Stomach (tissue), 9 donors: ENCODE measurements around the gene COBL. TPM values are rescaled to one million over a fixed set of nuclear protein-coding genes. Genes with fewer than 3 reads are reported as not detected.

ENCODE experiments used
- DNase-seq, 2 donors: peaks; one replicate each; pipeline versions ENCODE4 v3.0.0 to v3.0.0-alpha.2; 2013 to 2019
- H3K27ac ChIP-seq, 5 donors: fragments of 200-600 bp in 4 of 5; sonication (generic) in 4 of 5; one replicate each; pipeline ENCODE4 v1.5.1; 2013 to 2019; ENCODE audit warnings: mild to moderate bottlenecking in 1 of 5, moderate library complexity in 1 of 5
- H3K27me3 ChIP-seq, 3 donors: fragments of 200-600 bp; sonication (generic); one replicate each; pipeline ENCODE4 v1.5.1; 2017 to 2019; ENCODE audit warnings: mixed run types in 1 of 3
- H3K36me3 ChIP-seq, 4 donors: fragments of 200-600 bp; sonication (generic); 1 replicate in 3 of 4; 2 replicates in 1 of 4; pipeline ENCODE4 v1.5.1; 2016 to 2019
- H3K4me1 ChIP-seq, 4 donors: fragments of 200-600 bp; sonication (generic); one replicate each; pipeline ENCODE4 v1.5.1; 2016 to 2019
- H3K4me3 ChIP-seq, 4 donors: fragments of 200-600 bp; sonication (generic) in 3 of 4; one replicate each; pipeline ENCODE4 v1.5.1; 2016 to 2019; ENCODE audit warnings: mild to moderate bottlenecking in 1 of 4
- H3K9me3 ChIP-seq, 4 donors: fragments of 200-600 bp; sonication (generic); one replicate each; pipeline ENCODE4 v1.5.1; 2016 to 2019
- EP300 ChIP-seq: sonication (generic); formaldehyde crosslinking; IDR thresholded peaks from one replicate; pipeline ENCODE4 v1.6.1; 2017; ENCODE audit warnings: antibody characterized with exemption
- POLR2A ChIP-seq, 4 donors: fragments of 450-650 bp; IDR thresholded peaks; one replicate each; pipeline ENCODE4 v1.6.1; 2016; ENCODE audit warnings: antibody characterized with exemption in 4 of 4, control low read depth in 2 of 4, mild to moderate bottlenecking in 1 of 4, moderate library complexity in 1 of 4
- POLR2AphosphoS5 ChIP-seq, 3 donors: sonication (generic); formaldehyde crosslinking; IDR thresholded peaks; one replicate each; pipeline ENCODE4 v1.6.1; 2016; ENCODE audit warnings: antibody characterized with exemption in 3 of 3
- WGBS, 5 donors: extraction: QIAGEN DNeasy Blood & Tissue Kit in 3 of 5; methylation state at CpG; one replicate each; pipeline versions ENCODE4 v1.1.5 to v1.1.7; 2013 to 2018; 5-methylcytosine and 5-hydroxymethylcytosine counted together
- intact Hi-C: fragments of 100-400 bp; cut with DNase I; formaldehyde crosslinking; loops from one replicate; pipeline ENCODE4 v1.15.1; 2023; ENCODE audit warnings: low total_unique reads
- polyA plus RNA-seq, 3 donors: library from polyadenylated mRNA; stranded (reverse); fragments of 200-250 nt; gene quantifications; one replicate each; pipeline ENCODE4 v1.2.3, GENCODE V29; 2013
- total RNA-seq, 5 donors: library from RNA; depleted of rRNA; stranded (reverse); fragments of >200 nt; gene quantifications; one replicate each; pipeline versions ENCODE4 v1.1.0 to v1.2.3, GENCODE V29; 2014 to 2016
- TF ChIP-seq, protein P1 (sequence below), 7 experiments: fragments of 450-650 bp in 4 of 7; fragments of 200-600 bp in 3 of 7; sonication (generic) in 3 of 7; IDR thresholded peaks; one replicate each; pipeline ENCODE4 v1.5.1; 2016 to 2019; ENCODE audit warnings: antibody characterized with exemption in 7 of 7, control low read depth in 2 of 7, mild to moderate bottlenecking in 1 of 7
- donor health status: healthy with polysubstance abuse.
- donor health status: Bipolar disorder and iron deficiency.
- donor health status: healthy.

Gene COBL
- total and polyA plus RNA-seq, 8 donors, result 4.9 to 79.9 (median 16.0) TPM

DNA sequence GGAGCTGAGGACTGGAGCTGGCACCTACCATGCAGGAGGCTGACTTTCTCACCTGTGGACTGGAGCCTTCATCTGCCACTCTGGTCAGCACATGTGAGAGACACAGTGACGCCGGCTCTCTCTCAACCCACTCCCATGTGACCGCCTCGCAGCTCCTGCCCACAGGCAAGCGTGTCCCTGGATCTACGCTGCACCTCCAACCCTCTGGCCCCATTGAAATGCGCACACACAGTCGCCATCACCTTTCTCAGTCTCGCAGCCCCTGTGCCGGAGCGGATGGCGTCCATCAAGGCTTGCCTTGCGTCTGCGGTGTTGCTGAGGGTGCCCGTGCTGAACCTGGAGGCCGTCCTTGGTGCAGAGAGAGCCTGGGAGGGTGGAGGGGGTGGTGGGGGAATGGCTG lies 291.7 kb downstream of the COBL start:
- H3K4me3 ChIP-seq, result no peak overlapping the region
- DNase-seq, result no peak
- no peak overlapping the region for H3K27ac ChIP-seq
- 94 to 99% (median 97%) methylated on average over 16 of the region's 16 CpGs for WGBS, 5 donors
- H3K4me1 ChIP-seq, result peaks cover 0 to 4% (median 0%) of the 10 kb centered on the region in 4 donors
- no peaks in the 10 kb centered on the region for H3K27me3 ChIP-seq
- TF ChIP-seq POLR2AphosphoS5 (IDR thresholded peaks at IDR 0.05) (no peak), EP300 (no peak), POLR2A (IDR thresholded peaks at IDR 0.05) (no peak)
- TF ChIP-seq, protein P1, sequence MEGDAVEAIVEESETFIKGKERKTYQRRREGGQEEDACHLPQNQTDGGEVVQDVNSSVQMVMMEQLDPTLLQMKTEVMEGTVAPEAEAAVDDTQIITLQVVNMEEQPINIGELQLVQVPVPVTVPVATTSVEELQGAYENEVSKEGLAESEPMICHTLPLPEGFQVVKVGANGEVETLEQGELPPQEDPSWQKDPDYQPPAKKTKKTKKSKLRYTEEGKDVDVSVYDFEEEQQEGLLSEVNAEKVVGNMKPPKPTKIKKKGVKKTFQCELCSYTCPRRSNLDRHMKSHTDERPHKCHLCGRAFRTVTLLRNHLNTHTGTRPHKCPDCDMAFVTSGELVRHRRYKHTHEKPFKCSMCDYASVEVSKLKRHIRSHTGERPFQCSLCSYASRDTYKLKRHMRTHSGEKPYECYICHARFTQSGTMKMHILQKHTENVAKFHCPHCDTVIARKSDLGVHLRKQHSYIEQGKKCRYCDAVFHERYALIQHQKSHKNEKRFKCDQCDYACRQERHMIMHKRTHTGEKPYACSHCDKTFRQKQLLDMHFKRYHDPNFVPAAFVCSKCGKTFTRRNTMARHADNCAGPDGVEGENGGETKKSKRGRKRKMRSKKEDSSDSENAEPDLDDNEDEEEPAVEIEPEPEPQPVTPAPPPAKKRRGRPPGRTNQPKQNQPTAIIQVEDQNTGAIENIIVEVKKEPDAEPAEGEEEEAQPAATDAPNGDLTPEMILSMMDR (IDR thresholded peaks at IDR 0.05), result no peak
- peaks cover 5 to 53% (median 44%) of the 10 kb centered on the region in 4 donors for H3K36me3 ChIP-seq
- intact Hi-C loops, result no loop called here
- H3K9me3 ChIP-seq, result no peaks in the 10 kb centered on the region

- Histone ChIP-seq H3K36me3 (peaks cover 5 to 44% (median 34%) of the 10 kb centered on the region in 4 donors), H3K4me1 (peaks cover 0 to 4% (median 0%) of the 10 kb centered on the region in 4 donors), H3K27ac (no peak overlapping the region), H3K27me3 (no peaks in the 10 kb centered on the region), H3K4me3 (no peak overlapping the region), H3K9me3 (no peaks in the 10 kb centered on the region)
- 87 to 98% (median 94%) methylated on average over 4 to 9 of the region's 9 CpGs for WGBS, 5 donors
- TF ChIP-seq POLR2A (IDR thresholded peaks at IDR 0.05) (no peak), EP300 (no peak), POLR2AphosphoS5 (IDR thresholded peaks at IDR 0.05) (no peak)
- TF ChIP-seq, protein P1 (IDR thresholded peaks at IDR 0.05), result no peak
- DNase-seq, result no peak
- intact Hi-C loops, result no loop called here
Observed at GRCh38 chr7:51023547-51023946, 293.1 kb downstream of the COBL start.

- no peaks in the 10 kb centered on the region for H3K27me3 ChIP-seq
- peaks cover 0 to 4% (median 0%) of the 10 kb centered on the region in 4 donors for H3K4me1 ChIP-seq
- peaks cover 3 to 37% (median 27%) of the 10 kb centered on the region in 4 donors for H3K36me3 ChIP-seq
- H3K27ac ChIP-seq, result peak overlapping the region in 1 of 5 donors; percentile 2
- H3K9me3 ChIP-seq, result no peaks in the 10 kb centered on the region
- intact Hi-C loops, result no loop called here
- DNase-seq, result no peak
- TF ChIP-seq, protein P1 (IDR thresholded peaks at IDR 0.05), result no peak
- TF ChIP-seq EP300 (no peak), POLR2A (IDR thresholded peaks at IDR 0.05) (no peak)
- WGBS, 5 donors, result 92 to 96% (median 93%) methylated on average over 6 of the region's 6 CpGs
- H3K4me3 ChIP-seq, result no peak overlapping the region
Observed at GRCh38 chr7:51022821-51023220, 293.8 kb downstream of the COBL start.

- Histone ChIP-seq H3K36me3 (peaks cover 0 to 29% (median 20%) of the 10 kb centered on the region in 4 donors), H3K4me1 (peaks cover 0 to 4% (median 0%) of the 10 kb centered on the region in 4 donors), H3K27ac (peak overlapping the region in 1 of 5 donors; percentile 2), H3K9me3 (no peaks in the 10 kb centered on the region), H3K27me3 (no peaks in the 10 kb centered on the region), H3K4me3 (no peak overlapping the region)
- no peak for TF ChIP-seq POLR2AphosphoS5 (IDR thresholded peaks at IDR 0.05)
- TF ChIP-seq, protein P1 (IDR thresholded peaks at IDR 0.05), result no peak
- no peak for TF ChIP-seq EP300
- no peak for TF ChIP-seq POLR2A (IDR thresholded peaks at IDR 0.05)
- intact Hi-C loops, result no loop called here
- 76 to 90% (median 87%) methylated on average over 20 of the region's 20 CpGs for WGBS, 5 donors
- DNase-seq, result no peak
Observed at GRCh38 chr7:51021906-51022570, 294.6 kb downstream of the COBL start.
